ENCODE measurements around the gene ROR1. TPM values are rescaled to one million over a fixed set of nuclear protein-coding genes. Genes with fewer than 3 reads are reported as not detected.

The ROR1 gene
- total and polyA plus RNA-seq, 2 of the 4 experiments (the other 2 are of a cell fraction), result 4.4 to 10.0 TPM

DNA sequence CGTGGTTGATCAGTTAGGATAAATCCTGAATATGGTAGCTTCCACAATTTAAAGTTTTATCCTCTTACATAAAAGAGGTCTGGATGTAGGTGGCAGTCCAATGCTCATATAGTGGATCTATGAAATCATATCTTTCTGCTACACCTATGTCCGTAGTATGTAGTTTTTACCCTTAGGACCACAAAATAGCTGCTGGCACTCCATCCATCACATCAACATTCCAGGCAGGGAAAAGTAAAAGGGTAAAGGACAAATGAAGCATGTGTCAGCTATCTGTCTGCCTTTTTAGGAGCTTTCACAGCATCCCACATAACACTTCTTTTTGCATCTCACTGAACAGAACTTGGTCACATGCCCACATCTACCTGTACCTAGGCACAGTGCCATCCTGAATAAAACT is 184.7 kb downstream of the ROR1 start:
- H3K9me1 ChIP-seq (ENCODE audit: insufficient read depth, low read length), result no peaks in the 10 kb centered on the region; the same call in 1 of the 2 replicates
- no peaks in the 10 kb centered on the region for H3K79me1 ChIP-seq (ENCODE audit: low read depth in 1 of 2, low read length in 2 of 2)
- no peaks in the 10 kb centered on the region for H3K27me3 ChIP-seq (ENCODE audit: control insufficient read depth, insufficient read depth, low read length)
- WGBS, 2 experiments (ENCODE audit: extremely low coverage in 2 of 2, insufficient read length in 1 of 2), result no CpG with 5 or more reads among the region's 2 CpGs
- H4K8ac ChIP-seq (ENCODE audit: low read depth in 2 of 2, low read length in 2 of 2), result no peak overlapping the region
- dilution Hi-C loops (cut with HindIII; ENCODE audit: low sequenced_read_pairs, unreplicated experiment) (no loop called here), intact Hi-C loops (cut with micrococcal nuclease) (no loop called here), in situ Hi-C loops (cut with MboI; ENCODE audit: low sequenced_read_pairs) (no loop called here)
- no peak overlapping the region for H2AFZ ChIP-seq (replicated peaks; ENCODE audit: low read length, poor library complexity)
- no peak overlapping the region for H2AK5ac ChIP-seq (ENCODE audit: low read depth, low read length)
- no peak overlapping the region for H3K18ac ChIP-seq (ENCODE audit: low read depth, low read length)
- H4K91ac ChIP-seq (ENCODE audit: insufficient read depth, low read depth, low read length), result no peak overlapping the region
- H4K5ac ChIP-seq (ENCODE audit: low read depth, low read length), result no peak overlapping the region
- H4K20me1 ChIP-seq (ENCODE audit: insufficient read depth, low read length), result no peaks in the 10 kb centered on the region
- no peak overlapping the region for H3K4me3 ChIP-seq (ENCODE audit: insufficient read depth, low read depth, low read length)
- ChIA-PET CTCF (no interaction called here), POLR2A (ENCODE audit: unreplicated experiment) (no interaction called here)
- no peak overlapping the region for H3K14ac ChIP-seq (replicated peaks; ENCODE audit: low read depth, low read length)
- no peak overlapping the region for H3K56ac ChIP-seq (ENCODE audit: extremely low read depth, insufficient read depth, low read length)
- H3K4ac ChIP-seq (ENCODE audit: low read depth, low read length), result no peak overlapping the region
- BruUV-seq (replicated peaks), result no TSS peak
- no peak overlapping the region for H3K4me2 ChIP-seq (ENCODE audit: low read depth, low read length)
- no peak overlapping the region for H3K27ac ChIP-seq (ENCODE audit: insufficient read depth, low read length)
- H2BK5ac ChIP-seq (ENCODE audit: low read depth, low read length, poor library complexity, severe bottlenecking), result no peak overlapping the region
- H3K9me3 ChIP-seq (ENCODE audit: control insufficient read depth, insufficient read depth, low read length), result peaks cover 7% of the 10 kb centered on the region
- no peak overlapping the region for H2AK9ac ChIP-seq (replicated peaks; ENCODE audit: low read depth, low read length, poor library complexity)
- H3K36me3 ChIP-seq (ENCODE audit: control insufficient read depth, insufficient read depth, low read length), result no peaks in the 10 kb centered on the region
- H3K23ac ChIP-seq (ENCODE audit: low read depth, low read length), result no peak overlapping the region
- no peak overlapping the region for H3K9ac ChIP-seq (ENCODE audit: low read depth, low read length)
- ATAC-seq (ENCODE audit: low read depth), result no peak
- DNase-seq, result no peak
- H2BK15ac ChIP-seq (ENCODE audit: low read depth, low read length), result no peak overlapping the region
- H3K4me1 ChIP-seq (ENCODE audit: control insufficient read depth, insufficient read depth, low read length), result peaks cover 3% of the 10 kb centered on the region; the same call in 1 of the 2 replicates
- H2BK20ac ChIP-seq (ENCODE audit: low read depth, low read length), result no peak overlapping the region
- no peak overlapping the region for H2BK120ac ChIP-seq (ENCODE audit: low read depth, low read length)
- no peak for TF ChIP-seq MAZ (IDR thresholded peaks at IDR 0.05; ENCODE audit: borderline replicate concordance, low read depth, low read length)
